TTC549 (cell line): ENCODE results near the gene TMC7.
"Not testable (repeated sequence)": the region's sequence is repeated elsewhere in the genome, so short reads cannot be mapped to it uniquely, and the experiment has no call there.

Experiments used
- FAIRE-seq: peaks from 2 replicates; lab custom pipeline; 2012; peaks lifted over from hg19 to GRCh38; lab: Jason Lieb, UNC

The TMC7 gene

DNA sequence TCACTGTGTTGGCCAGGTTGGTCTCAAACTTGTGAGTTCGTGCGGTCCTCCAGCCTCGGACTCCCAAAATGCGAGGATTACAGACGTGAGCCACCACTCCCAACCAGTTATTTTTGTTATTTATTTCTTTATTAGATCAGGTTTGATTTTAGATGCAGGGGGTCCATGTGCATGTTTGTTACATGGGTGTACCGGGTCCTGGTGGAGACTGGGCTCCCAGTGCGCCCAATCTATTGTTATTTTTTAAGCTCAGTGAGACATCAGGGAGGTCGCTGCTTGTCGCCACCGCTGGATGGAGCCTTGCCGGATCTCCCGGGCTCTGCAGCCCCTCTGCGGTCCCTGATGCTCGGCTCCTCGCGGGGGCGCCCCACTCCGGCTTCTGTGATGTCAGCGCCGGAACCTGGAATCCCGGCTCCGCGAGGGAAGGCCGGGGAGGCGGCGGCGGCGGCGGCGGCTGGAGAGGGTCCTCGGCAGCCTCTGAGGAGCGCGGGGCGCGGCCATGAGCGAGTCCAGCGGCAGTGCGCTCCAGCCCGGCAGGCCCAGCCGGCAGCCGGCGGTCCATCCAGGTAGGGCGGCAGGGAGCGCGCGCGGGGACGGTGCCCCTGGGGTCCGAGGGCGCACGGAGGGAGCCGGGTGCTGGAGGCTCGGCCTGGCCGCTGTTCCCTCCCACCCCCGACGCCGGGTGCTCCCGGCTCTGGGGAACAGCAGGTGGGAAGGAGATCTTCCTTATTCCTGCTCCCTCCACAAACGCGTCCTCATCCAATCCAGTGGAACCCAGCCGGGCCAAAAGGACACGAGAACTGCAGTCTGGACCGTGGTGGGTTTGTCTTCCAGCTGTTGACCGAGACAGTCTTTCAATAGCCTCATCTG, at the start of gene TMC7:
TMC7 (plus strand) TSS at position 370 of the 870 bp plus-strand sequence; CDS start at position 500, 130 bp downstream.
- no peak for FAIRE-seq

DNA sequence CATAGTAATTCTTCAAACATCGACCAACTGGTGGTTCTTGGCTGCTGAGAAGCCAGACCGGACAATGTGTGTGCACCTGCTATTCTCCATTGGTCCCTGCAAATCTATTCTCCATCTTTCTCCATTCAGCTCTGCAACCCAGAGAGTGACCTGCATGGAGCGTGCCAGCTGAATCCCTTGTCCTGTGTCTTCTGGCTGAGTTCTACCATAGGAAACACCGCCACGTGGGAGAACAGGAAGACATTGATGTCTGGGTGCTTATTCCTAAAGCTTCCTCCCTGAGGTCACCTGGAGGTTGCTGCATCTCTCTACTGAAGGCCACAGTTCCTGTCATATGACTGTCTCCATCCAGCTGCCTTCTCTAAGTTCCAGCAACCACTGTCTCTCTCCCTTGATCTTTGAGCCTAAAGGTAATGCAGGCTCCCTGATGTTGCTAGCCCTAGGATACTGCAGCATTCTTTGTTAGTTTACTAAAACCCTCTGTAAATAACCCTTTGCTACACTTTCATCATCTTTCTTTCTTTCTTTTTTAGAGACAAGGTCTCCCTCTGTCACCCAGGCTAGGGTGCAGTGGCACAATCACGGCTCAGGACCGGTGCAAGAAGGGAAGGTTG, 46.9 kb upstream of the TMC7 start:
- no peak for FAIRE-seq

DNA sequence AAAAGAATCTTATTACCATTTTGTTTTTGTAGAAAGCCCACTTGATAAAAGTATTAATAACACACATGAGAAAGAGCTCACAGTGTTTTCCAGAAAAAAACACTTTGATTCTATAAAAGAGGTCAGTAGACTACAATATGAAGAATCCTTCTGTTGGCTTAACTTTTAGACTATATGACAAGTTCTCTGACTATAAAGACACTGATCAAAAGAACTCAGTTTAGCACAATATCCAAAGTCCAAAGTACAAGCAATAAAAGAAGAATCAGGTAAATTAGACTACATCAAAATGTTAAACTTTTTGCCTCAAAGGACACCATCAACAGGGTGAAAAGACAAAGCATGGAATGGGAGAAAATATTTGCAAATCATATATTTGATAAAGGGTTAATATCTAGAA, 46.3 kb upstream of the TMC7 start:
- no peak for FAIRE-seq

DNA sequence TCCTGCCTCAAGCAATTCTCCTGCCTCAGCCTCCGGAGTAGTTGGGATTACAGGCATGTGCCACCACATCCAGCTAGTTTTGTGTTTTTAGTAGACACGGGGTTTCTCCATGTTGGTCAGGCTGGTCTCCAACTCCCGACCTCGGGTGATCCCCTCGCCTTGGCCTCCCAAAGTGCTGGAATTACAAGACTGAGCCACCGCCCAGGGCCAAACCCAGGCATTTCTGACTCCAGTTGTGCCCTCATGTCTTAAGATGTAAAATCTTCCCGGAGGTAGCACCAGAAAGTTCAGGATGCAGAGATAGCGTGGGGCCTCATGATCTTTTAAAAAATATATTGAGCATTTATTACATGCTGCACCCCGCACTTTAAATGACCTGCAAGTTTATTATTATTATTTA, 44.7 kb upstream of the TMC7 start:
- FAIRE-seq = no peak

DNA sequence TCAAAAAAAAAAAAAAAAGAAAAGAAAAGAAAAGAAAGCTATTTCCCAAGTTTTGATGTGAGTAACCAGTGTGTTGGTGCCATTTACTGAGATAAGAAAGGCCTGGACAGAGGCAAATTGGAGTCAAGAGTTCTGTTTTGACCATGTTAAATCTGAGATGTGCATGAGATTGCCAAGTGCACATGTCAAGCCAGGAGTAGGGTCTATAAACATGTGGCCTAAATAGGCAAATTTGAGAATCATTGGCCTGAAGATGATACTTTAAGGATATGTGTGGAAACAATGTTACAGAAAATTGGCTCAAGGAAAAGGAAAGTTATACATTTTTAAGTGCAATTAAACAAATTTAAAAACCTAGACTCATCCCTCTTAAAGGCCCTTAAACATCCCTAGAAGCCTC, 42.3 kb upstream of the TMC7 start:
- no peak for FAIRE-seq

DNA sequence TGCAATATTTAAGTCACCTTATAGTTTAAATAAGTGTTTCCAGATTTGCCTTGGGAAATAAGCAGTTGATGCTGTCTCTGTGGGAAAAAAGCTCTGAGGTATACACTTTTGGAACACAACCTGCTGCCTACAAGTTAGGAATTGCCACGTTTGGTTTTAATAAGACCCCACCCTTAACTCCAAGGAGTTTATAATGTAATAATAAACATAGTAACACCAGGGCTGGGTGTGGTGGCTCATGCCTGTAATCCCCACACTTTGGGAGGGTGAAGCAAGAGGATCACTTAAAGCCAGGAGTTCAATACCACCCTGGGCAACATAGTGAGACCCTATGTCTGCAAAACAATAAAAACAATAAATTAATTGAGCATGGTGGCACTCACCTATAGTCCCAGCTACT, 41.7 kb upstream of the TMC7 start:
- FAIRE-seq = no peak

DNA sequence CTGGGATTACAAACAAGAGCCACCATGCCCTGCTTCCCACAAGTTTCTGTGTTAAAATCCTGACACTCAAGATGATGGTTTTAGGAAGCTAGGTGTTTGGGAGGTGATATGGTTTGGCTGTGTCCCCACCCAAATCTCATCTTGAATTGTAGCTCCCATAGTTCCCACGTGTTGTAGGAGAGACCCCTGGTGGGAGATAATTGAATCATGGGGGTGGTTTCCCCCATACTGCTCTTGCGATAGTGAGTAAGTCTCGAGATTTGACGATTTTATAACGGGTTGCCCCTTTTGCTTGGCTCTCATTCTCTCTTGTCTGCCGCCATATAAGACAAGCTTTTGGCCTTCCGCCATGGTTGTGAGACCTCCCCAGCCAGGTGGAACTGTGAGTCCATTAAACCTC, 40.3 kb upstream of the TMC7 start:
- no peak for FAIRE-seq

DNA sequence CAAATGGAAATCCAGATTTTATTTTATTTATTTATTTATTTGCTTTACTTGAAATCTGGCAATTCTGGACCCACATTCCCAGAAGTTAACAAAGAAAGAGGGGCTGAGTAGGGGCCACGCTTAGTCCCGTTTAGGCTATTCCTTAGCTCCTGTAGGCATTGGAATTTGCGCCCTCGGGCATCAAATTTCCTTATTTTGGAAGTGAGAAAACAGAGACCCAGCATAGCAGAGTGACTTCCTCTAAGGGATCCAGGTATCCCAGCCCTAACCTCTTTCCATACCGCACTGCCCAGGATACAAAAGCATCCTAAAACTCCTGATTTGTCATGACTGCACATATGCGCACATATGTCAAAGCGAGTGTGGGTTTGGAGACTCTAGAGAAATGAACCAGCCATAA, 38.5 kb upstream of the TMC7 start:
- FAIRE-seq = no peak

DNA sequence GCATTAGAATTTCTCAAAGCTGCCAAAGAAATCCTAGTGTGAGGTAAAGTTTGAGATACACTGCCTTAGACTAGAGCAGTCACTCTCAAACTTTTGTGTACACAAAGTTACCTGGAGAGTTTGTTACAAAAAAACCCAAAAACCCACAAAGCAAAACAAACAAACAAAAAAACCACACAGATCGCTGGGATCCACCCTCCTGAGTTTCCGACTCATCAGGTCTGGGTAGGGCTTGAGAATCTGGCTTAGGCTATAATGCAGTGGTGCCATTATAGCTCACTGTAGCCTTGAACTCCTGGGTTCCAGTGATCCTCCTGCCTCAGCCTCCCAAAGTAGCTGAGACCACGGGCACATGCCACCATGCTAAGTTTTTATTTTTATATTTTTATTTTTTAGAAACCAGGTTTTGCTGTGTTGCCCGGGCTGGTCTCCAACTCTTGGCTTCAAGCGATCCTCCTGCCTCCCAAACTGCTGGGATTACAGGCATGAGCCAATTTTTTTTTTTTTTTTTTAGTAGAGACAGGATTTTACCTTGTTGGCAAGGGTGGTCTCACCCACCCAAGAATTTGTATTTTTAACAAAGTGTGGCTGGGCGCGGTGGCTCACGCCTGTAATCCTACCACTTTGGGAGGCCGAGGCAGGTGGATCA, 35.2 kb upstream of the TMC7 start:
- no peak for FAIRE-seq

DNA sequence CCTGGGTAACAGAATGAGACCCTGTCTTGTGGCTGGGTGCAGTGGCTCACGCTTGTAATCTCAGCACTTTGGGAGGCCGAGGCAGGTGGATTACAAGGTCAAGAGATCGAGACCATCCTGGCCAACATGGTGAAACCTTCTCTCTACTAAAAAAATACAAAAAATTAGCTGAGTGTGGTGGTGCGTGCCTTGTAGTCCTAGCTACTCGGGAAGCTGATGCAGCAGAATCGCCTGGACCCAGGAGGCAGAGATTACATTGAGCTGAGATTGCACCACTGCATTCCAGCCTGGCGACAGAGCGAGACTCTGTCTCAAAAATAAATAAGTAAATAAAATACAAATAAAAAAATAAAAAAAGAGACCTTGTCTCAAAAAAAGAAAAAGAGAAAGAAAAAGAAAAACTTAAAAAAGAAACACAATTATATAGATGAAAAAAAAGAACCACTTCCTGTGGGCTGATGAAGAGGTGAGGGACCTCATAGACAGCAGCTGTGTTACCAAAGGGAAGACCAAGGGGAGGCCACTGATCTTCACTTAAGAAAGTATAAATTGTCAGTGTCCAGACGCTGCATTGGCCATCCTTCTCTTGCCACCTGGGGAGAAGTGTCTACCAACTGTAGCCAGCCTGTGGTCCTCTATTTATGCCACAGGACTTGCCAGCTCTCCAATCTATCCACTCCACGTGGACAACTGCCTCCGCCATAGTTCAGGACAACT, 33.1 kb upstream of the TMC7 start:
- FAIRE-seq = no peak

DNA sequence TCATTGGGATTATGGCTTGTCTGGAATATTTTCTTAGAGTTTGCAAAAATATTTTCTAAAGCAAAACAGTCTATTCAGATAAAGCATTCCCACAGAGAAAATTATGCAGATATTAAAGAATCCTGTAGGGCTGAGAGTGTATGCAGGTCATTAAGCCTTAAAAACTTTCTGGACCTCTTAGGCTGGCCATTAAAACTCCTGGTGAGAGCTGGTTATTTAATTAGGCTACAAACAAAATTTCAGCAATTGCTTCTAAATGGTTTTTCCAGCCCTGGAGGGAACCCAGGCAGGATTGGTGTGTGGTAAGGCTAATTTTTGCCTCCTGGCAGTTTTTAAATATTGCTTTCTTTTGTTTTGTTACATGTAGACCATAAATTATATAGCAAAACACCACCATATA, 30.2 kb upstream of the TMC7 start:
- FAIRE-seq = no peak

DNA sequence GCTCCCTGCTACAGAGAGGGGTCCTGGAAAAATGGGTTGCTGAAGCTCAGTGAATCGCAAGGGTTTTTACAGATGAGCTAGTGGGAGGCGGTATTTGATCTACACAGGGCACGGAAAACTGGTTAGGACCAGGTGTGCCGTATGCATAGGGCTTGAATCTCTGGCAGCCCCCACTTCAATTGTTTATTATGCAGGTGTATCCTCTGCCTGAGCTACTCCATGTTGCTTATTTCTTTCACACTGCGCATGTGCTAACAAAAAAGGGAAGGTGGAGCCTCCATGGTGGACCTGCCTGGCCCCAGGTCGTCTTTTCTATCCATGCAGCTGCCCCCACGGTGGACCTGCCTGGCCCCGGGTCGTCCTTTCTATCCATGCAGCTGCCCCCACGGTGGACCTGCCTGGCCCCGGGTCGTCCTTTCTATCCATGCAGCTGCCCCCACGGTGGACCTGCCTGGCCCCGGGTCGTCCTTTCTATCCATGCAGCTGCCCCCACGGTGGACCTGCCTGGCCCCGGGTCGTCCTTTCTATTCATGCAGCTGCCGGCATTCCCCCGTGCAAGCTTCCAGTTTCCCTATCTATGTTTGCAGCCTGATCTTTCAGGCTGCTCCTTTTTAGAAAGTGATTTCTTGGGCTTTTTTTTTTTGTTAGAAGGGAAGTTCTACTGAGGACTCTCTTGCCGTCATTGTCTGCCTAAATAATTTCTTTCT, 27.7 kb upstream of the TMC7 start:
- FAIRE-seq = not testable (repeated sequence)

DNA sequence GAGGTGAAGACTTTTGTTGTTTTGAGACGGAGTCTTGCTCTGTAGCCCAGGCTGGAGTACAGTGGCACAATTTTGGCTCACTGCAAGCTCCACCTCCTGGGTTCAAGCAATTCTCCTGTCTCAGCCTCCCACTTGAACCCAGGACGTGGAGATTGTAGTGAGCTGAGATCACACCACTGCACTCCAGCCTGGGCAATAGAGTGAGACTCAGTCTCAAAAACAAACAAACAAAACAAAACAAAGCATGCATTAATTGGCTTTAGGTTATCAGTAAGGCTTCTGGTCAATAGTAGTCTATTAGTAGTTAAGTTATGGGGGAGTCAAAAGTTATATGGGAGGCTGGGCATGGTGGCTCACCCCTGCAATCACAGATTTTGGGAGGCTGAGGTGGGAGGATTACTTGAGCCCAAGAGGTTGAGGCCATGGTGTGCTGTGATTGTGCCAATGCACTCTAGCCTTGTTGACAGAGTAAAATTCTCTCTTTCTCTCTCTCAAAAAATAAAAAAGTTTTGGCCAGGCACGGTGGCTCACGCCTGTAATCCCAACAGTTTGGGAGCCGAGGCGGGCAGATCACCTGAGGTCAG, 27.0 kb upstream of the TMC7 start:
- FAIRE-seq = not testable (repeated sequence)

DNA sequence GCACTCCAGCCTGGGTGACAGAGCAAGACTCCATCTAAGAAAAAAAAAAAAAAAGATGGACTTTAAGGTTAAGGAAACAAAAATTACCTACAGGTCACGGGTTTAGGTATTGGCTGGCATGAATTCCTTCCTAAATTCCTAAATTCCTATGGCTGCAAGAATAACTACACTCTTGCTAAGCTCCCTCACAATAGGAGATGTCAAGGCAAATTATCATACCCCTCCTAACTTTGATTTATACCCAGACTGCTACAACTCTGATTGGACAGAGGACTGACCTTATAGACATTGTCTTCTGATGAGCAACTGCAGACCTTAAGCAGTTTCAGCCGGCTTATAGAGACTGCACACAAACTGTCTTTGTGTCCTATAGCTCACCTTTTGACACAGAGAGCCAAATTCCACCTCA, 25.1 kb upstream of the TMC7 start:
- FAIRE-seq = no peak

DNA sequence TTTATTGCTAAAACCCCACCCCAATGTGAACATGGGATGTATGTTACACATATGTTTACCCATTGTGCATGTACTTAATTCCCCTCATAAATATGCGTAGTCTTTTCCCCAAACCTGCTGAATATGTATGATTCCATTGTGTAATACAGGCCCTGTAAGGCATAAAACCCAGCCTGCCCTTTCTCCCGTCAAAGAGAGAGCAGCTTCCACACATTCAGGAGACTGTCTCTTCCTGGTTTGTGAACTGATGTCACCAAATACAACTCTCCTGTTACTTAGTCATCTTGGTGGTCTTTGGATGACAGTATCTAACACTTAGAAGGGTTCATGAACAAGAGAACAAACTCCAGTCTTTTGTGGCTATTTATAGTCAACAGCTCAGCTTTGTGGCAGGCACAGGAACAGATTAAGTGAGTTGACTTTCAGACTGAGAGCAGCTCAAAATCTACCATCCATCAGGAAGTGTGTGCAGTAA, 24.7 kb upstream of the TMC7 start:
- FAIRE-seq = no peak

DNA sequence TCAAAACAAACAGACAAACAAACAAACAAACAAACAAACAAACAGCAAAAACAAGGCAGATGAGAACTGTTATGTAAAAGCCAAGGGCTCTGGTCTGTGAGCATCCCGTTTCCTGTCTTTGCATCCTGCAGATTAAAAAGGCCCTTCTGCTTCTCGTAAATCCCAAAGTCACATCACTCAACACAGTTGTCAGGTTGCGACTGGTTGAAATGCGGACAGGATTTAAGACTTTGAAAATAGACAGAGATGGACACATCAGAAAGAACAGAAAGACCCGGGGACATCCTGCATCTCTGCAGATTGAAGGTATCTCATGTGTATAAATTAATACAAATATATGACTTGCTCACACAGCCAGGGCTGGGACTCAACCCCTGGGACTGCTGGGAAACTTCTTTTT, 18.2 kb upstream of the TMC7 start:
- FAIRE-seq = no peak

DNA sequence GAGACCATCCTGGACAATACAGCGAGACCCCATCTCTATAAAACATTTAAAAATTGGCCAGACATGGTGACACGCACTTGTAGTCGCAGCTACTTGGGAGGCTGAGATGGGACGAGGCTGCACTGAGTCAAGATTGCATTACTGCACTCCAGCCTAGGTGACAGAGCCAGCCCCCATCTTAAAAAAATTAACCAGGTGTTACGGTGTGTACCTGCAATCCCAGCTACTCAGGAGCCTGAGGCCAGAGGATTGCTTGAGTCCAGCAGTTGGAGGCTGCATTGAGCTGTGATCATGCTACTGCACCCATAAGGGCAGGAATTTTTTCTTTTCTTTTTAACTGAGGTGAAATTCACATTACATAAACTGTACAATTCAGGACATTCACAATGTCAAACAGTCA, 16.9 kb upstream of the TMC7 start:
- no peak for FAIRE-seq

DNA sequence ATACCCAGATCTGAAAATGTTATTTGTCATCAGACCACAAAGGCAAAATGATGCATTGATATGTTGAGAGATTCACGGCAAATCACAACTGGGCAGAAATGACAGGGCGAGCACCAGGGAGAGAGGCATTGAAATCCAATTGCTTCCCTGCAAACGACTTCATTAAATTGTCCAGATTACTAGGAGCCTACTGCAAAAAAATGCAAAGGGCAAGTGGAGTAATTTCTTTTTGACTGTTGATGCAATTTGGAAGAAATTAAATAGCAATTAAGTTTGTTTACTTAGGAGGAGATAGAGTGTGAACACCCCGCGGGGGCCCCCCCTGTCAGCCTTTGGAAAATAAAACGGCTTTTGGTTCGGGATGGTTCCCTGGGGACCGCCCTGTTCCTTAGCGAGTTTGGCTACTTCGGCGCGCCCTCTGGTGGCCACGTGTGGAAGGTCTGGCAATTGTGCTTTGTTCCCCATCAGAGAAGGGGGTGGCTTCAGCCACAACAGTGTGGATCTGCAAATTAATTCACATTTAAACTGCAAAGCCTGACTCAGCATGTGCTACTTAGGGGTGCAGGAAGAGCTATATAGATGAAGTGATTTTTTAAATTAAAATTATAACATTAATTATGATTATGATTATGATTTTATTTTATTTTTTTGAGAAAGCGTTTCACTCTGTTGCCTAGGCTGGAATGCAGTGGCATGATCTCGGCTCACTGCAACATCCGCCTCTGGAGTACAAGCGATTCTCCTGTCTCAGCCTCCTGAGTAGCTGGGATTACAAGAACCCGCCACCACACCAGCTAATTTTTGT, 14.5 kb upstream of the TMC7 start:
- no peak for FAIRE-seq

DNA sequence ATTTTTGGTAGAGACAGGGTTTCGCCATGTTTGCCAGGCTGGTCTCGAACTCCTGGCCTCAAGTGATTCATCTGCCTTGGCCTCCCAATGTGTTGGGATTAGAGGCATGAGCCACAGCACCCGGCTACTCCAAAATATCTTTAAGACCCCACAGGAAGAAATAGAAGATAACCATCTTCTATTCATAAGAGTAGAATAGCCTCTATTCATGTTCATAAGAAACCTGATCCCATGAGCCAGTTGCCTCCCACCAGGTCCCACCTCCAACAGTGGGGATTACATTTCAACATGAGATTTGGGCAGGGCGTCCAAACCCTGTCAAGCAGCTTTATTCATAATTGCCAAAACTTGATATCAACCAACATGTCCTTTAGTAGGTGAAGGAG, 13.9 kb upstream of the TMC7 start:
- no peak for FAIRE-seq

DNA sequence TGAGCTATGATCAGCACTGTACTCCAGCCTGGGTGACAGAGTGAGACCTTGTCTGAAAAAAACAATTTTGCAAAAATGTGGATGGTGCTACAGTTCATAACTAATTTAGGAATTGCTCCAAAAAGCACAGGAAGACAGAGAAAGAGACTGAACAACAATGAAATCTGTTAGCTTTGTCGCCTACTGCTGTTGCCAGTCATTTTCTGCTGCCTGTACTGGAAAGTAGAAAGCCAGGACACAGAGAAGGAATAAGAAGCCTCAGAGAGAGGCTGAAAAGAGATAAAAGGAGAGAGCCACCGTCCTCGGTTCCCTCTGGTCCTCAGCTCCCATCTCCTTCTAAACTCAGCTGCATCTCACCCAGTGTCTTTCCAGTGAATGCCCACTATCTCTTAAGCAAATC, 8.6 kb upstream of the TMC7 start:
- FAIRE-seq = no peak

DNA sequence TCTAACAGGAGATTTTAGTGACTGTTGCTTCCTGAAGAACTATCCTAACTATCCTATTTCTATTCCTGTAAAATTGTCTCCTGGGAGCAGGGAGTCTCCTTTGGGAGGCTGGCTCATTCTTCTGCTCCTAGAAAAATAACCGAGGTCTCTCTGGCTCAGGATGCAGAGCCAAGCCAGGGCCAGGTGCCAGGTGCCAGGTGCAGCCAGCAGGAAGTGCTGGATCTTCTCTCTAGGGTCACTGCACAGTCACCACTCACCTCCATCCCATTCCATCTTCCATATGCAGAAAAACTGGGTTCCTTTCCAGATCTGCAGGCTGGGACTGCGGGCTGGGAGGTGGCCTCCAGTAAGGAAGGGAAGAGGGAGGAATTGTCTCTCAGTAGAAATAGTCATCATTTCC, 3.8 kb upstream of the TMC7 start:
- no peak for FAIRE-seq
